ENCODE data around the gene ZFP92. TPM values are rescaled to one million over a fixed set of nuclear protein-coding genes. Genes with fewer than 3 reads are reported as not detected.

Gene ZFP92
- total RNA-seq (2014; rRNA removed; shearing (Covaris generic); ENCODE audit: low replicate concordance): not detected in 2 replicates

DNA sequence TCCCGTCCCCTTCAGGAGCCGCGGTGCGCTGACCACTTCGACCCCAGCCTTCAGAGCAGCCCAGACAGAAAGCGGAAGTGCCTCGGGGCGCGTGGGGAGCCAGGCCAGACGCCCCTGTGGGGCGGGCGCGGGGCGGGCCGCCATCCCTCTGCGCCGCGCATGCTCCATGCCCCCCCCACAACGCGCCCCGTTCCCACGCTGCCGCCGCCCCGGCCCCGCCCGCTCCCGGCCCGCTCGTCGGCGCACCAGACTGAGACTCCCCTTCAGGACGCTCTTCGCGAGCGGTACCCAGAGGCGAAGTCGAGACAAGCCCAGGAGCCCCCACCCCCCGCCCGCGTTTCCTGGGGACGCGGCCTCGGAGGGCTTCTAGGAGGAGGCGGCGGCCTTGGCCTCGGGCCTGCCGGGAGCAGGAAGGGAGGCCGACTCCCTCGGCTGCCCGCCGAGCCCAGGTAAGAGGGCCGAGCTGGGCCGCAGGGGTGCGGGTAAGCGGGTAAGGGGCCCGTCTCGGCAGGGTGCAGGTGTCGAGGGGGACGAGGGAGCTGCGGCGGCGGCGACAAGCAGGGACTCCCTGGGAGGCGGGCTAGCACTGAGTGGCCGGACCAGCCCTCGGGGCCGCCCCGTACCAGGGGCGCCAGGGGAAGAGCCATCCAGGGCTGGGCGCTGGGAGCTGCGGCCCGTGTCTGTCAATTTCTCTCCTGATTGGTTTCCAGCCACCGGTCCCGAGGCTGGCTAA is at the start of gene ZFP92:
TSS of gene ZFP92 (plus strand) at position 218 of the 733 bp plus-strand sequence. CDS start 6,851 bp downstream, outside the sequence.
- DNase-seq (ENCODE audit: low read depth): no peak
- in situ Hi-C loops (cut with HindIII; ENCODE audit: low pct_unique_long_range_greater_than_20kb, low sequenced_read_pairs): no loop called here

GRCh38 chrX:153361781-153362397 is 49.4 kb upstream of the ZFP92 start:
- in situ Hi-C loops (cut with HindIII; ENCODE audit: low pct_unique_long_range_greater_than_20kb, low sequenced_read_pairs): no loop called here
- no peak for DNase-seq (ENCODE audit: low read depth)

DNA sequence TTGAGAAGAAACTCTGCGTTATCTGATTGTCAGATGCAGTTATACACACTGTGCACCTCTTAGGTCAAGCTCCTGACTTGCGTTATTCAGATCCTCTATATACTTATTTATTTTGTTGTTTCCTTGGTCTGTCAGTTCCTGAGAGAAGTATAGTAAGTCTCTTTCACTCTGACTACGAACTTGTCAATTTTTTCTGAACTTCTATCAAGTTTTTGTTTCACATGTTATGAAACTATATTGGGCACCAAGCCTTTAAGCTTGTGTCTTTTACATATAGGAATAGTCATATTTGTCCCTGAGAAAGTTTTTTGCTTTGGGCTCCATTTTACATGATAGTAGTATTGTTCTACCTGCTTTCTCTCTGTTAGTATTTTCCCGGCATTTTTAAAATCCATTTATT is 45.6 kb upstream of the ZFP92 start:
- in situ Hi-C loops (cut with HindIII; ENCODE audit: low pct_unique_long_range_greater_than_20kb, low sequenced_read_pairs): no loop called here
- DNase-seq (ENCODE audit: low read depth): no peak

- in situ Hi-C loops (cut with HindIII; ENCODE audit: low pct_unique_long_range_greater_than_20kb, low sequenced_read_pairs): no loop called here
- no peak for DNase-seq (ENCODE audit: low read depth)
These were observed 45.2 kb upstream of the ZFP92 start for GRCh38 chrX:153366119-153366518.

DNA sequence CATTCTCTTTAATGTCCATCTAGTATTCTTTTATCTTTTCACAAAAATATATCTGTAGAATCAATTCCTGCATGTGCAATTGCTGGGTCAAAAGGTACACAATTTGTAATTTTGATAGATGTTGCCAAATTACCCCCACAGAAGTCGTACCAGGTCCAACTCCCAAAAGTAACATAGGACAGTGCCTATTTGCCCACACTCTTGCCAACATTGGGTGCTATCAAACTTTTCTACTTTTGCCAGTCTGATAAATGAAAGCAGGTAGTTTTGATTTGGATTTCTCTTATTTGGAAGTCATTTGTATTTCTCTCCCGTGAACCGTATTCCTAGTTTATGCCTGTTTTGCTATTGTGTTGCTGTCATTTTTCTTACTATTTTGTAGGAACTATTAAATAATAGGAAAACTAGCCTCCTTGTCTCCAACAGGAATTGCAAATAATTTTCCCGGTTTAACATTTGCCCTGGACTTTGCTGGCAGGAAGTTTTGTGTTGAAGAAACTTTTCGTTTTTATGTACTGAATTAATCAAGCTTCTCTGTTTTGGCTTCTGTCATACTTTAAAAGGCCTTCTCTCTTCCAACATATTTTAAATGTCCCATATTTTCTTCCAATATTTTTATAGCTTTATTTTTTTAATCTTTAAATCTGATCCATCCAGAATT is 44.3 kb upstream of the ZFP92 start:
- DNase-seq (ENCODE audit: low read depth): no peak
- in situ Hi-C loops (cut with HindIII; ENCODE audit: low pct_unique_long_range_greater_than_20kb, low sequenced_read_pairs): no loop called here

- in situ Hi-C loops (cut with HindIII; ENCODE audit: low pct_unique_long_range_greater_than_20kb, low sequenced_read_pairs): no loop called here
- no peak for DNase-seq (ENCODE audit: low read depth)
These were observed 40.8 kb upstream of the ZFP92 start for GRCh38 chrX:153370293-153371055.

- in situ Hi-C loops (cut with HindIII; ENCODE audit: low pct_unique_long_range_greater_than_20kb, low sequenced_read_pairs): no loop called here
- no peak for DNase-seq (ENCODE audit: low read depth)
These were observed 40.0 kb upstream of the ZFP92 start for GRCh38 chrX:153371256-153371655.

- no peak for DNase-seq (ENCODE audit: low read depth)
- in situ Hi-C loops (cut with HindIII; ENCODE audit: low pct_unique_long_range_greater_than_20kb, low sequenced_read_pairs): no loop called here
These were observed 38.3 kb upstream of the ZFP92 start for GRCh38 chrX:153372949-153373348.

DNA sequence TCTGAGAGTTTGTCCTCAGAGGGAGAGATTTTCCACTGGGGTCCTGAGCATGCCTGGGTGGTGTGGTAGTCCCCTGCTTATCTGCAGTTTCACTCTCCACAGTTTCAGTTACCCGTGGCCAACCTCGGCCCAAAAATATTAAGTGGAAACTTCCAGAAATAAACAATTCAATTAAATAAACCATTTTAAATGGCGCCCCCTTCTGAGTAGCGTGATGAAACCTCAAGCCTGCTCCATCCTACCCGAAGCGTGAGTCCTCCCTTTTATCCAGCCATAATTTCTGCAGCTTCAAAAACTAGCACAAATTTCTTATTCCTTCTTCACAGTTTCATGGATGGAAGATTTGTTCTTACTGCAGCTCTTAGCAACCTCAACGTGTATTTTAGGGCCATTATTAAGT is 36.8 kb upstream of the ZFP92 start:
- DNase-seq (ENCODE audit: low read depth): no peak
- in situ Hi-C loops (cut with HindIII; ENCODE audit: low pct_unique_long_range_greater_than_20kb, low sequenced_read_pairs): no loop called here

- in situ Hi-C loops (cut with HindIII; ENCODE audit: low pct_unique_long_range_greater_than_20kb, low sequenced_read_pairs): no loop called here
- DNase-seq (ENCODE audit: low read depth): no peak
These were observed 35.7 kb upstream of the ZFP92 start for GRCh38 chrX:153375571-153375970.

- in situ Hi-C loops (cut with HindIII; ENCODE audit: low pct_unique_long_range_greater_than_20kb, low sequenced_read_pairs): no loop called here
- no peak for DNase-seq (ENCODE audit: low read depth)
These were observed 33.5 kb upstream of the ZFP92 start for GRCh38 chrX:153377727-153378126.

- DNase-seq (ENCODE audit: low read depth): no peak
- in situ Hi-C loops (cut with HindIII; ENCODE audit: low pct_unique_long_range_greater_than_20kb, low sequenced_read_pairs): no loop called here
These were observed 32.7 kb upstream of the ZFP92 start for GRCh38 chrX:153378607-153379006.

- no peak for DNase-seq (ENCODE audit: low read depth)
- in situ Hi-C loops (cut with HindIII; ENCODE audit: low pct_unique_long_range_greater_than_20kb, low sequenced_read_pairs): no loop called here
These were observed 31.8 kb upstream of the ZFP92 start for GRCh38 chrX:153379508-153379907.

DNA sequence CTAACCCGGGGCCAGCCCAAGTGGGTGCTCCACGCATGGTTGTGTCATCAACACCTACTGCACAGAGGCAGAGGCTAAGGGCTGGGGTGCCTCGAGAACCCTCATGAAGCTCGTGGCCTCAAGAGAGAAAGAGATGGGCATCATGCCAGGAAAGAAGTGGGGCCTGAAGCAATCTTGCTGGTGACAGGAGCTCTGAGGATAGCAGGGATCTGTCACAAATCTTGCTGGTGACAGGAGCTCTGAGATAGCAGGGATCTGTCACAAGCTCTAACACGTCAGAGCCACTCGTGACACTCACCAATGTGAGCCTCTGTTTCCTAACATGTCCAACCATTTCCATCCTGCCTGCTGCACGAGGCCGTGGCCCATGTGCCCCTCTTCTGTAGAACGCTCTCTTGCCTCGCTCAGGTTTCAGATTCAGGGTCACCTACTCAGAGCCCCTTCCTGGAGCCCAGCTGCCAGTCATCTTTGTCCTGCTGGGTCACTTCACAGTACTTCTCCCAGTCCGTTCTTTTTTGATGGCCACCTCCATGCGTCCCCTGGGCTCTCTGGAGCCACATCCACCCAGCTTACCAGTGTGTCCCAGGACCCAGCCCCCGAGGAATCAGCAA is 31.2 kb upstream of the ZFP92 start:
- DNase-seq (ENCODE audit: low read depth): no peak
- in situ Hi-C loops (cut with HindIII; ENCODE audit: low pct_unique_long_range_greater_than_20kb, low sequenced_read_pairs): no loop called here

DNA sequence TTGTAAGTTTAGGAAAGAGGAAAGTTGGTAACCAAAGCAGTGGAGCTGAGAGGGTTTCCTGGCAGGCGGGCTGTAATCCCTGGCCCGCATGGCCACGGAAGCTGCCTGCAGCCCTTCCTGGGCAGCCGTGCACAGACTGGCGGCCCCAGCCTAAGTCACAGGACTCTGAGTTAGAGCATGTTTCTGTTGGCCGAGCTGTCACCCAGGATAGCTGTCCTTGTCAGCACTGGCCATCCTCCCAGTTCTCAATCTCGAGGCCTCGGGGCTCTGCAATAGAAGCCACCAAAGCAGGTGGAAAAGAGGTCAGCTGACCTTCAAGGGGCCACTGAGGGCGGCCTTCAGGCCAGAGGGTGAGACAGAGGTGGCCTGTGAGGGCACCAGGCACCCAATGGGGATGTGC is 30.6 kb upstream of the ZFP92 start:
- DNase-seq (ENCODE audit: low read depth): no peak
- in situ Hi-C loops (cut with HindIII; ENCODE audit: low pct_unique_long_range_greater_than_20kb, low sequenced_read_pairs): no loop called here

DNA sequence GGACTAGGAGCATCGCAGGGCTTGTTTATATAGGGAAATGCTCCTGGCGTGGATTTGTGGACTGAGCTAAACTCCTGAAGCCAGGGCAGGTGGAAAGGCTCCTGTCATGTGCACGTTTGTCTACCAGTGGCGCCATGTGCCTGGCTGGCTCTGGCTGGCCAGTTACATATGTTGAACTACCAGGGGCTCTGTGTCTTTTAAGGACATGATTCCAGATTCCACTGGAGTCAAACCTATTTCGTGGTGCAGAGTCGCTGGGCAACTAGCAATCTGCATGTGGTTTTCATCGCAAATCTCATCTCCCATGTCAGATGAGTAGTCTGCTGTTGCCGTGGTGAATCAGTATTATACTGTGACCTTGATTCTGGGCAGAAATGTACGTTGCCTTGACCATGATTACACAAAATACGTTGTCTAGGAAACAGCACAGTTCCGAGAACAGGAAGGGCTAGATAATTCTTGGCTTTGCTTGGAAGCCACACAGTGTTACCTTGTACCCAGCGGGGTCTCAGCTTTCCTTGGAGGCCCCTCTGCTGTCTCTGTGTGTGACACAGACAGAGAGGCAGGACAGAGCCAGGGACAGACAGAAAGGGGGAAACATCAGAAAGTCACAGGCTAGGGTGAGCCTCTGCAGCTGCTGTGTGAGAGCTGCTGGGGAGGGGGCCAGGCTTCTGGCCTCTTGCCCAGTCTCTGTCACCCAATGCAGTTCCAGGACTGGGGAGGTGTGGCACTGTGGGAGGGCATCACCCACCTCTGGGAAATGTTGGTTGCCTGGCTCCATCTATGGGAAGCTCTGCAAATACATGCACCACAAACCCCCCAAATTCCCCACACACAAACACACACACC is 29.4 kb upstream of the ZFP92 start:
- in situ Hi-C loops (cut with HindIII; ENCODE audit: low pct_unique_long_range_greater_than_20kb, low sequenced_read_pairs): no loop called here
- peak; percentile 55 for DNase-seq (ENCODE audit: low read depth)

DNA sequence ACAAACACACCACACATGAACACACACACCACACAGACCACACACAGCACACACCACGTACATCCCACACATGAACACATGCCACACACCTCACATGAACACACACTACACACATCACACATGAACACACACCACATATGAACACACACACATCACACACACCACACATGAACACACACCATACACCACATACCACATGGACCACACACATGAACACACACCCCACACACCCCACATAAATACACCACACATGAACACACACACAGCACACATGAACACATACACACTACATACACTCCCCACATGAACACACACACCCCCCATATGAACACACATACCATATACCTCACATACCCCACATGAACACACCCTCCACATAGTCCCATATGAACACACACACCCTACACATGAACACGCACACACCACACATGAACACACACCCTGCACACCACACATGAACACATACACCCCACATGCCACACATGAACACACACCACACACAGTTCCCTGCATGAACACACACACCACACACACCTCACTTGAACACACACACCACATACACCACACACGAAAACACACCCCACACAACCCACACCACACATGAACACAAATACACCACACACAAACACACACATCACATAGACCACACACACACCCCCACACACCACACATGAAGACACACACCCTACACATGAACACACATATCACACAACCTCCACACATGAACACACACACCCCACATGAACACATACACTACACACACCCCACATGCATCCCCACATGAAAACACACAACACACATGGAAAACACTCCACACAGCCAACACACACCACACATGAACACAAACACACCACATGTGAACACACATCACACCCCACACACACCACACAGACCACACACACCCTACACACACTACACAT is 28.4 kb upstream of the ZFP92 start:
- in situ Hi-C loops (cut with HindIII; ENCODE audit: low pct_unique_long_range_greater_than_20kb, low sequenced_read_pairs): no loop called here
- DNase-seq (ENCODE audit: low read depth): no peak

All from Caki2 (cell line).